ENCODE measurements around the gene C1GALT1.
"Not testable (repeated sequence)": the region's sequence is repeated elsewhere in the genome, so short reads cannot be mapped to it uniquely, and the experiment has no call there.

Gene C1GALT1

DNA sequence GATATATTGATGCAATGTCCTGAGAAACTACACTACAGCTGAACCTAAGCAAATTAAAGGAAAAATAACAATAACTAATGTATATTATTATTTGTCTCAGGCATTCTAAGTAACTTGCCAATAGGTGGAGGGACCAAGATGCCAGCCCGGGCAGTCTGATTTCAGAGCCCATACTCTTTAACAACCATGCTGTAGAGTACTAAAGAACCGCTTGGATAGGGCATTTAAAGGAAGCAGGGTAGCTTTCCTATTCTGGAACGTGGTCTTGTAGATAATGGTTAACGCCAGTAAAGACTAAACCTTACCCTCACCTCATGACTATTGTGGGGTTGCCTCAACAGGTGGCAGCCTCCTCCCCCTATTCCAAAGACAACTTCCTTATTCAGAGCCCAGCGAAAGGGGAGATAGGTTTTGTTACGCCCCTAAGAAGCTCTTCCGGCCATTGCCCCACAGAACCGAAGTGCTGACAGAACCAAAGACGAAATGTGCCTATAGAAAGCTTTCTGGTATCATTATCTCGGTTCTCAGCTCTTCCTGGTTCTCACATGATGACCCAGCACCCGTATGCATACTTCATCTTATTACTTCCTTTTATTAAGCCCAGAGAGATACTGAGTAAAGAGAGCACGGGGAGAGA lies 707 bp upstream of the C1GALT1 start:
- Mint-ChIP-seq H3K27ac (peak overlapping the region; percentile 96), H3K4me3 (peak overlapping the region; percentile 91)
- peak in 1 of 2 donors; percentile 15 for DNase-seq (ENCODE audit: low spot score in 2 of 2)

DNA sequence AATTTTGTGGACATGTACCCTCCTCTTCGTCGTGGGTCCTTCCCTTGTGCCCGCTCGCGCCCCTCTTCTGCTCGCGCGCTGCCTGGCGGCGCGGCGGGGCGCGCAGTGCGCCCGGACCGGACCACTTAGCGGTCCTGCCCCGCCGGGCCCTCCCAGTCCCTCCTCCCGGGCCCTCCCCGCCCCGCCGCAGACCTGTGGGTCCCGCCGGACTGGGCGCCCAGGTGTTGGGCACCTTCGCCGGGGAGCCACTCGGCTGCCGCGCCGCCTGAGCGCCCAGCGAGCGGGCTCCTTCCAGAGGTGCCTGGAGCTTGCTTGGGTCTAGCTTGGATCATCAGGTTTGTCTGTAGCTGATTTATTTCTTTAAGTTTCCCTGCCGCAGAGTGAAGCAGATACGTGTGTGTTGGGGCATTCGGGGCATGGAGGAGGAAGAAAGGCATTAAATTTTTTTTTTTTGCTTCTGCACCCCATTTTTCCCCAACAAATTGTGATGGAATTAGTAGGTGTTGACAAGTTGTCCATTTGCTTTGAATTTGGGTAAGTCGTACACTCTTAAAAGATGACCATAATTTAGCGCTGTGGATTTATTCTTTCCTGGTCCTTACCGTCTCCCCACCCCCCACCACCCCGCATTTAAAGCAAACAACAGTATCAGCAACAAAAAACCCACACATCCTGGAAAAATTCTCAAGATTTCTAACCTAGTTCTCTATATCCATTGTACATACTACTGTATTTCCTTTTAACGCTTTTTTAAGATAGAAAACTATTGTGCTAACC lies 905 bp downstream of the C1GALT1 start:
- DNase-seq (ENCODE audit: low spot score in 2 of 2), result peak in 1 of 2 donors; percentile 42
- ATAC-seq, result peak; percentile 42

More for the DNA sequence above, 707 bp upstream of the C1GALT1 start:
- H3K36me3 Mint-ChIP-seq, result peaks cover 14% of the 10 kb centered on the region
- no peaks in the 10 kb centered on the region for H3K9me3 Mint-ChIP-seq
- peaks cover 26% of the 10 kb centered on the region for H3K4me1 Mint-ChIP-seq
- peak; percentile 33 for ATAC-seq

DNA sequence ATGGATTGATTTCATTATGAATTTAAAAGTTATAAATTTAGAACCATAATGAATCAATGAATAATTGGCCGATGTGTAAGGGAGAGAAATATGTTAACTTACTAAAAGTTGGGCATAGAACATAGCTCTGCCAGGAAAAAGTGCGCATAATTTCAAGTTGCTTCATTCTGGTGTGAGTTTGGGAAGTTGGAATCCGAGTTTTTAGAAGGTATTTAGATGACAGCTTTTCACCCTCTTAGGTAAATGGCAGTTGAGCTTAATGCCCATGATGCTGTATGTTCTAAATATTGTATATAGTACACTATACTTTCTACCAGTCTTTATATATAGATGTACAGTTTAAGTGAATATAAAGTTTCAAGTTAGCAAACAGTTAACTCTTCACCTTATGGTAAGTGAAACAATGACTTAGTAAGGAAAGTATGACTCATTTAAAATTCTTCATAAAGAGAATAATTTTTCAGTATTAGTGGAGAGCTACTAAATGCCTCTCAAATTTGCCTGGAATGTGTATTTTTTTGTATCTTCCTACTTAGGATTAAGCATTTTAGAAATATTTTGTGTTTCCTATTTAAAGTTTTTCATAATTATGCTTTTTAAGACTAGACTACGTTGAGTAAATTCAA lies 1.6 kb downstream of the C1GALT1 start:
- Mint-ChIP-seq H3K36me3 (peaks cover 14% of the 10 kb centered on the region), H3K27ac (peak overlapping the region; percentile 96), H3K9me3 (no peaks in the 10 kb centered on the region), H3K4me3 (peak overlapping the region; percentile 91), H3K4me1 (peaks cover 18% of the 10 kb centered on the region)
- no peak for DNase-seq (ENCODE audit: low spot score in 2 of 2)
- ATAC-seq, result no peak

More for the DNA sequence above, 905 bp downstream of the C1GALT1 start:
- Mint-ChIP-seq H3K27ac (peak overlapping the region; percentile 96), H3K4me1 (peaks cover 18% of the 10 kb centered on the region), H3K9me3 (no peaks in the 10 kb centered on the region), H3K36me3 (peaks cover 14% of the 10 kb centered on the region), H3K4me3 (peak overlapping the region; percentile 91)

DNA sequence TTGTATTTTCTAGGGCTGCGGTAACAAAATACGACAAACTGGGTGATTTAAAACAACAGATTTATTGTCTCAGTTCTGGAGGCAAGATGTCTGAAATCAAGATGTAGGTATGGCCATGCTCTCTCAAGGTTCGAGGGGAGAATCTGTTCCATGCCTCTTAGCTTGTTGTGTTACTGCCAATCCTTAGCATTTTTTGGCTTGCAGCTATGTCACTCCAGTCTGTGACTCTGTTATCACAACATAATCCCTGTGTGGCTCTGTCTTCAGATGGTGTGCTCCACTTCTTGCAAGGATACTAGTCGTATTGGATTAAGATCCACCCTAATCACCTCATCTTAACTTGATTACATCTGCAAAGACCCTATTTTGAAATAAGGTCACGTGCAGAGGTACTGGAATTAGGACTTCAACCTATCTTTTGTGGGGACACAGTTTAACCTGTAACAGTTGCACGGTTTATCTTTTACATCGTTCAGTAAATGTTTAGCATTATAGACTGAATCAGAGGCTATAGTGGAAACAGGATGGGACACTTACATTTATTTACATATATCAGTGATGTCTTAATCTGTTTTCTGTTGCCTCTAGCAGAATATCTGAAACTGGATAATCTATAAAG lies 3.1 kb downstream of the C1GALT1 start:
- H3K4me3 Mint-ChIP-seq, result peak overlapping the region; percentile 91
- H3K9me3 Mint-ChIP-seq, result no peaks in the 10 kb centered on the region
- H3K4me1 Mint-ChIP-seq, result peaks cover 18% of the 10 kb centered on the region
- H3K27ac Mint-ChIP-seq, result no peak overlapping the region
- H3K36me3 Mint-ChIP-seq, result peaks cover 19% of the 10 kb centered on the region
- ATAC-seq (no peak), DNase-seq (ENCODE audit: low spot score in 2 of 2) (no peak)

DNA sequence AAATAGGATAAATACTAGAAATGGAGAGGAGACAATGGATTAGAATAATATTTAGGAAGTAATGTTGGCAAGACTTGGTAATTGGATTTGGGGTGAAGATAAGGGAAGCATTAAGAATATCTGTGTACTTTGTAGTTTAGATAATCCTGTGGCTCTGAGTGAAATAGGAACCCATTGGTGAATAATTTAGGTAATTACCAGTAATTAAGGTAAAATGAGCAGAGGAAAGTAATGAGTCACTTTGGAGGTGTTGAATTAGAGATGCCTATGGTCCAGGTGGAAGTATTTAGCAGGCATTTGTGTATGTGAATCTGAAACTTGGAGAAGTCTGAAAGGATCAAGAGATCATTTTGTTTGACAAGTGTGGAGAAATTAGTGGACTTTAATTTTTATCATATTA lies 5.7 kb downstream of the C1GALT1 start:
- ATAC-seq (peak; percentile 81), DNase-seq (ENCODE audit: low spot score in 2 of 2) (no peak)
- Mint-ChIP-seq H3K27ac (no peak overlapping the region), H3K4me3 (no peak overlapping the region), H3K36me3 (peaks cover 27% of the 10 kb centered on the region), H3K9me3 (no peaks in the 10 kb centered on the region), H3K4me1 (peaks cover 17% of the 10 kb centered on the region)

DNA sequence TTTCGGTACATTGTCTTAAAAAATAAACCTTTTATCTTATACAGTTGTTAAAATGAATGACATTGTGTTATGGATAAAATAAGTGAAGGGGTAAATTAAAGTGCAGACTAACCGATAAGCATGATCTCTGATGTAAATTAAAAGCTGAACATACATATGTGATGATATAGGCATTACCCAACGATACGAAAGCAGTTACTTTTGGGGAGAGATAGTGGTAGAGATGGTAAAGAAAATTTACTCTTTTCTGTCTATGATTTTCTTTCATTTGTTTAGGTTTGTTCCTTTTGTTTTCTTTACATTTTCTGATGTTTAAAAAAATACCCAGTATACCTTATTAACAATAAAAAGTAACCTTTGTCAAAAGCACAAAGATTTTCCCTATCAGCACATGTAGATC lies 6.4 kb downstream of the C1GALT1 start:
- H3K27ac Mint-ChIP-seq, result no peak overlapping the region
- no peak overlapping the region for H3K4me3 Mint-ChIP-seq
- ATAC-seq (no peak), DNase-seq (ENCODE audit: low spot score in 2 of 2) (no peak)
- H3K4me1 Mint-ChIP-seq, result peaks cover 24% of the 10 kb centered on the region
- H3K9me3 Mint-ChIP-seq, result no peaks in the 10 kb centered on the region
- H3K36me3 Mint-ChIP-seq, result peaks cover 27% of the 10 kb centered on the region

DNA sequence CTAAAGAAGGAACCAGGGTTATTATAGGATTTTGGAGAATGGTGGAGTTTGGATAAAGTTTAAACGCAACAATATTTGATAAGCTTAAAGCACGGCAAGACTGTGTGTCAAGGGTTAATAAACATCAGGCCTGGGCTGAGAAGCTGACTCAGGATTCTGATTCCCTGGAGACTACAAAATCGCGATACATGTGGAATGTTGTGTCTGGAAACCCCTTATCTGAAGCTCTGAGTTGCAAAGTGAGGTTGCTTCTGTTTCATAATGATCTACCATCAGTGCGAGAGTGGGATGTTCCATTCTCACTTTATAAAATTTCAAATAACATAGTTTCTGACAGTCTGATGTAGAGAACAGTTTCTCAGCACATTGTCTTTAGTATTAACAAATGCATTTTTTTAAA lies 7.8 kb downstream of the C1GALT1 start:
- peaks cover 29% of the 10 kb centered on the region for H3K4me1 Mint-ChIP-seq
- no peak overlapping the region for H3K4me3 Mint-ChIP-seq
- ATAC-seq (no peak), DNase-seq (ENCODE audit: low spot score in 2 of 2) (no peak)
- peaks cover 13% of the 10 kb centered on the region for H3K36me3 Mint-ChIP-seq
- H3K9me3 Mint-ChIP-seq, result no peaks in the 10 kb centered on the region
- H3K27ac Mint-ChIP-seq, result no peak overlapping the region

DNA sequence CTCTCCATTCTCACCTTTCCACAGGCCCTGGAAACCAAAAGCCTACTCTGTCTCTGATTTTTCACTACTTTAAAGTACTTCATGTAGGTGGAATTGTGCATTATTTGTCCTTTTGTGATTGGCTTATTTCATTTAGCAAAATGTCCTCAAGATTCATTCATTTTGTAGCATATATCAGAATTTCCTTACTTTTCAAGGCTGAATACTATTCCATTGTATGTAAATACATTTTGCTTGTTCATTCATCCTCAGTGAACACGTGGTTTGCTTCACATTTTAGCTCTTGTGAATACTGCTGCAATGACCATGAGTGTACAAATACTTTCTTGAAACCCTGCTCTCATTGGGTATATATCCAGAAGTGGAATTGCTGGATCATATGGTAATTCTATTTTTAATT lies 8.8 kb downstream of the C1GALT1 start:
- Mint-ChIP-seq H3K4me3 (no peak overlapping the region), H3K27ac (no peak overlapping the region), H3K4me1 (peaks cover 33% of the 10 kb centered on the region), H3K36me3 (peaks cover 13% of the 10 kb centered on the region), H3K9me3 (no peaks in the 10 kb centered on the region)
- ATAC-seq (no peak), DNase-seq (ENCODE audit: low spot score in 2 of 2) (no peak)

DNA sequence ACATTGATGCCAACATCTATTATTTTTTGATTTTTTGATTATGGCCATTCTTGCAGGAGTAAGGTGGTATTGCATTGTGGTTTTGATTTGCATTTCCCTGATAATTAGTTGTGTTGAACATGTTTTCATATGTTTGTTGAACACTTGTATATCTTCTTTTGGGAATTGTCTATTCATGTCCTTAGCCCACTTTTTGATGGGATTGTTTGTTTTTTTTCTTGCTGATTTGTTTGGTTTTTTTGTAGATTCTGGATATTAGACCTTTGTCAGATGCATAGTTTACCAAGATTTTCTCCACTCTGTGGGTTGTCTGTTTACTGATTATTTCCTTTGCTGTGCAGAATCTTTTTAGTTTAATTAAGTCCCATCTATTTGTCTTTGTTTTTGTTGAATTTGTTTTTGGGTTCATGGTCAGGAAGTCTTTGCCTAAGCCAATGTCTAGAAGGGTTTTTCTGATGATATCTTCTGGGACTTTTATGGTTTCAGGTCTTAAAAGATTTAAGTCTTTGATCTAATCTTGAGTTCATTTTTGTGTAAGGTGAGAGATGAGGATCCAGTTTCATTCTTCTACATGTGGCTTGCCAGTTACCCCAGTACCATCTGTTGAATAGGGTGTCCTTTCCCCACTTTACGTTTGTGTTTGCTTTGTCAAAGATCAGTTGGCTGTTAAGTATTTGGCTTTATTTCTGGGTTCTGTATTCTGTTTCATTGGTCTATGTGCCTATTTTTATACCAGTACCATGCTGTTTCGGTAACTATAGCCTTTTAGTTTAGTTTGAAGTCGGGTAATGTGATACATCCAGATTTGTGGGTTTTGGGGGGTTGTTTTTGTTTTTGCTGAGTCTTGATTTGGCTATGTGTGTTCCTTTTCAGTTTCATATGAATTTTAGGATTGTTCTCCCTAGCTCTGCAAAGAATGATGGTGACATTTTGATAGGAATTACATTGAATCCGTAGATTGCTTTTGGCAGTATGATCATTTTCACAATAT lies 10.7 kb downstream of the C1GALT1 start:
- Mint-ChIP-seq H3K4me3 (peak overlapping the region; percentile 6), H3K36me3 (peaks cover 13% of the 10 kb centered on the region), H3K4me1 (peaks cover 39% of the 10 kb centered on the region)
- H3K9me3 Mint-ChIP-seq; H3K27ac Mint-ChIP-seq; ATAC-seq; DNase-seq (ENCODE audit: low spot score in 2 of 2): not testable (repeated sequence)

DNA sequence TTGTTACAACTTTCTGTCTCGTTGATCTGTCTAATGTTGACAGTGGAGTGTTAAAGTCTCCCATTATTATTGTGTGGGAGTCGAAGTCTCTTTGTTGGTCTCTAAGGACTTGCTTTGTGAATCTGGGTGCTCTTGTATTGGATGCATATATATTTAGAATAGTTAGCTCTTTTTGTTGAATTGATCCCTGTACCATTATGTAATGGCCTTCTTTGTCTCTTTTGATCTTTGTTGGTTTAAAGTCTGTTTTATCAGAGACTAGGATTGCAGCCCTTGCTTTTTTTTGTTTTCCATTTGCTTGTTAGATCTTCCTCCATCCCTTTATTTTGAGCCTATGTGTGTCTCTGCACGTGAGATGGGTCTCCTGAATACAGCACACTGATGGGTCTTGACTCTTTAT lies 17.2 kb downstream of the C1GALT1 start:
- ATAC-seq; DNase-seq (ENCODE audit: low spot score in 2 of 2); H3K9me3 Mint-ChIP-seq; H3K36me3 Mint-ChIP-seq; H3K4me3 Mint-ChIP-seq: not testable (repeated sequence)
- Mint-ChIP-seq H3K27ac (peak overlapping the region; percentile 81), H3K4me1 (peaks cover 79% of the 10 kb centered on the region)

DNA sequence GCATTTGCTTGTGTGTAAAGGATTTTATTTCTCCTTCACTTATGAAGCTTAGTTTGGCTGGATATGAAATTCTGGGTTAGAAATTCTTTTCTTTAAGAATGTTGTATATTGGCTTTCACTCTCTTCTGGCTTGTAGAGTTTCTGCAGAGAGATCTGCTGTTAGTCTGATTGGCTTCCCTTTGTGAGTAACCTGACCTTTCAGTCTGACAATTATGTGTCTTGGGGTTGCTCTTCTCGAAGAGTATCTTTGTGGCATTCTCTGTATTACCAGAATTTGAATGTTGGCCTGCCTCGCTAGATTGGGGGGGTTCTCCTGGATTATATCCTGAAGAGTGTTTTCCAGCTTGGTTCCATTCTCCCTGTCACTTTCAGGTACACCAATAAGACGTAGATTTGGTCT lies 17.9 kb downstream of the C1GALT1 start:
- DNase-seq (ENCODE audit: low spot score in 2 of 2); H3K9me3 Mint-ChIP-seq; H3K36me3 Mint-ChIP-seq: not testable (repeated sequence)
- peak overlapping the region; percentile 86 for H3K27ac Mint-ChIP-seq
- peak overlapping the region; percentile 0 for H3K4me3 Mint-ChIP-seq
- H3K4me1 Mint-ChIP-seq, result peaks cover 79% of the 10 kb centered on the region
- peak; percentile 58 for ATAC-seq

DNA sequence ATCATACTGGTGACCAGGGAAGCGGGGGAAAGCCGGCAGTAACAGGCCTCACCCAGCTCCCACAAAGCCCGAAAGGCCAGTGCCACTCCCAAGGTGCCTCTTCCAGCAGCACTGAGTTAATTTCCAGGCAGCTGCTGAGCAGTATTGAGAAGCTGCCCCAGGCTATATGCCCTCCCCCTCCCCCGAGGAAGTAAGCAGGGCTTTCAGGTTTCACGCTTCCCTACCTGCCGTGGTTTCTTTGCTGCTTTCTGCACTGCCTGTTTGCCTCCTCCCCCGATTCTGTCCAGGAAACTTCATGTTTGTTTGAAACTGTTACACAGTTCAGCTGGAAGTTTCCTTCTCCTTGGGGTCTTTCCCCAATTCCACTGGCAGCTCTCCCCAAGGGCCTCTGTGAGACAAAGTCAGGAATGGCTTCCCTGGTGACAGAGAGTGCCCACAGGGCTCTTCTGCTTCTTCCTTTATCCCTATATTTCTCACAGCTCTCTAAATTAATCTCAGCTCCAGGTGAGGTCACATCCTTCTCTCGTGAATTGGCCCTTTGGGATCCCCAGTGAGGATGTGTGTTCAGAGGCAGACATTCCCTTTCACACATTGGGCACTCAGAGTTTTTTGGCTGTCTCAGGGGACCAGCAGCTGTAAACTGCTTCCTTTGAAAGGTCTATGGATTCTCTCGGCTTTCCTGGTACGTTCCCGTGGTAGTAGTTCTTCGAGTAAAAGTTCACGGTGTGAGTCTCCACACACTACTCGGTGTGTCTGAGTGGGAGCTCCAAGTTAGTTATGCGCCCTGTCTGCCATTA lies 19.4 kb downstream of the C1GALT1 start:
- DNase-seq (ENCODE audit: low spot score in 2 of 2) (peak; percentile 9 to 60), ATAC-seq (peak; percentile 83)
- Mint-ChIP-seq H3K4me1 (peaks cover 81% of the 10 kb centered on the region), H3K27ac (peak overlapping the region; percentile 86), H3K9me3 (no peaks in the 10 kb centered on the region), H3K4me3 (peak overlapping the region; percentile 62), H3K36me3 (no peaks in the 10 kb centered on the region)

DNA sequence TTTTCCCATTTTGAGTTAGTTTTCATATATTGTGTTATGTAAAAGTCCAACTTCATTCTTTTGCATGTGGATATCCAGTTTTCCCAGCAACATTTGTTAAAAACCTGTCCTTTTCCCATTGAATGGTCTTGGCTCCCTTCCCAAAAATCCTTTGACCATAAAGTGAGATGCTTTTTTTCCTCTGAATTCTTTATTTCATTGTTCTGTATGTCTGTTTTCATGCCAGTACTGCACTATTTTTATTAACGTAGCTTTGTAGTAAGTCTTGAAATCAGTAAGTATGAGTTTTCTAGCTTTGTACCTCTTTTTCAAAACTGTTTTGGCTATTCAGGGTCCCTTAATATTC lies 20.0 kb downstream of the C1GALT1 start:
- H3K36me3 Mint-ChIP-seq, result peaks cover 5% of the 10 kb centered on the region
- peak overlapping the region; percentile 86 for H3K27ac Mint-ChIP-seq
- no peaks in the 10 kb centered on the region for H3K9me3 Mint-ChIP-seq
- ATAC-seq (no peak), DNase-seq (ENCODE audit: low spot score in 2 of 2) (no peak)
- peaks cover 87% of the 10 kb centered on the region for H3K4me1 Mint-ChIP-seq
- H3K4me3 Mint-ChIP-seq, result peak overlapping the region; percentile 62

Data from stimulated activated effector memory CD8-positive, alpha-beta T cell treated with anti-CD3 and anti-CD28 coated beads, Interleukin-12 subunit alpha, Interleukin-12 subunit beta, amount 100 ng/mL, for 72 hours (primary cell).